PFSK-1 (cell line): ENCODE data around the gene PLSCR5.

Experiments
- FOXP2 ChIP-seq: optimal IDR thresholded peaks from 2 replicates; pipeline ENCODE3; 2011; ENCODE audit warnings: borderline replicate concordance, control low read depth, inconsistent platforms; ENCODE audit not compliant: insufficient read depth; ENCODE audit errors: extremely low read length, extremely low read depth
- POLR2AphosphoS5 ChIP-seq: IDR thresholded peaks from 2 replicates; pipeline ENCODE4 v1.6.1; 2012; ENCODE audit warnings: low read depth, mild to moderate bottlenecking, control low read depth, low read length, moderate library complexity
- SIN3A ChIP-seq: IDR thresholded peaks from 2 replicates; pipeline ENCODE4 v1.6.1; 2012; ENCODE audit warnings: mild to moderate bottlenecking, low read length, moderate library complexity, borderline replicate concordance; ENCODE audit not compliant: insufficient read depth
- TAF1 ChIP-seq: IDR thresholded peaks from 2 replicates; pipeline ENCODE4 v1.6.1; 2012; ENCODE audit warnings: low read length, control low read depth, borderline replicate concordance; ENCODE audit not compliant: insufficient read depth
- TF ChIP-seq, protein P1 (sequence below), 2 experiments: IDR thresholded peaks; 2 replicates each; pipeline versions ENCODE4 v1.6.1 to v1.8.0; 2011 to 2012; ENCODE audit warnings: low read depth in 2 of 2, low read length in 2 of 2, control low read depth in 1 of 2, inconsistent platforms in 1 of 2, mild to moderate bottlenecking in 1 of 2, moderate library complexity in 1 of 2; ENCODE audit not compliant: insufficient read depth in 1 of 2

DNA sequence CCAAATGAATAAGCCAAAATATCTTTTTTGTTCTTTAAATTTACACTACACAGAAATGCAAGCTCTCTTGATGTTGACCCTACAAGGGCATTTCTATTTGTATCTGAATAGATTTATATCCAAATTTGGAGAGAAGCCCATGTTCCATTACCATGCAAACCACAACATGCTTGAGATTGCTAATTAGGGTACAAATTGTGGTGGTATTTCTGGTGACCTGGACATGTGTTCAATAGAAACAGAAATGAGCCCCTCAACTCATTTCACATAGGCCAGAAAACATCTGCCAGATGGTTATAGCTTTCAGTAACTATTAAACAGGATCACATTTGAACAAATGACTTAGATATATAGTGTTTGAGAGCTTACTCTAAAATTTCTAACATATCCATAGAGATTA lies 23.5 kb upstream of the PLSCR5 start:
- TF ChIP-seq POLR2AphosphoS5 (no peak), TAF1 (no peak), SIN3A (no peak), FOXP2 (no peak)
- TF ChIP-seq, protein P1, sequence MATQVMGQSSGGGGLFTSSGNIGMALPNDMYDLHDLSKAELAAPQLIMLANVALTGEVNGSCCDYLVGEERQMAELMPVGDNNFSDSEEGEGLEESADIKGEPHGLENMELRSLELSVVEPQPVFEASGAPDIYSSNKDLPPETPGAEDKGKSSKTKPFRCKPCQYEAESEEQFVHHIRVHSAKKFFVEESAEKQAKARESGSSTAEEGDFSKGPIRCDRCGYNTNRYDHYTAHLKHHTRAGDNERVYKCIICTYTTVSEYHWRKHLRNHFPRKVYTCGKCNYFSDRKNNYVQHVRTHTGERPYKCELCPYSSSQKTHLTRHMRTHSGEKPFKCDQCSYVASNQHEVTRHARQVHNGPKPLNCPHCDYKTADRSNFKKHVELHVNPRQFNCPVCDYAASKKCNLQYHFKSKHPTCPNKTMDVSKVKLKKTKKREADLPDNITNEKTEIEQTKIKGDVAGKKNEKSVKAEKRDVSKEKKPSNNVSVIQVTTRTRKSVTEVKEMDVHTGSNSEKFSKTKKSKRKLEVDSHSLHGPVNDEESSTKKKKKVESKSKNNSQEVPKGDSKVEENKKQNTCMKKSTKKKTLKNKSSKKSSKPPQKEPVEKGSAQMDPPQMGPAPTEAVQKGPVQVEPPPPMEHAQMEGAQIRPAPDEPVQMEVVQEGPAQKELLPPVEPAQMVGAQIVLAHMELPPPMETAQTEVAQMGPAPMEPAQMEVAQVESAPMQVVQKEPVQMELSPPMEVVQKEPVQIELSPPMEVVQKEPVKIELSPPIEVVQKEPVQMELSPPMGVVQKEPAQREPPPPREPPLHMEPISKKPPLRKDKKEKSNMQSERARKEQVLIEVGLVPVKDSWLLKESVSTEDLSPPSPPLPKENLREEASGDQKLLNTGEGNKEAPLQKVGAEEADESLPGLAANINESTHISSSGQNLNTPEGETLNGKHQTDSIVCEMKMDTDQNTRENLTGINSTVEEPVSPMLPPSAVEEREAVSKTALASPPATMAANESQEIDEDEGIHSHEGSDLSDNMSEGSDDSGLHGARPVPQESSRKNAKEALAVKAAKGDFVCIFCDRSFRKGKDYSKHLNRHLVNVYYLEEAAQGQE (IDR thresholded peaks at IDR 0.05; ENCODE audit: insufficient read depth in 1 of 2, low read depth in 2 of 2, low read length in 2 of 2) = no peak
